B cell (primary cell): ENCODE measurements around the gene MAB21L4. TPM values are rescaled to one million over a fixed set of nuclear protein-coding genes. Genes with fewer than 3 reads are reported as not detected.

Source experiments
- ATAC-seq: fragments of 200-7000 bp; cut with Tn5 transposase; one replicate; pipeline ENCODE4 v1.10.0; 2021; ENCODE audit warnings: low read depth, mild to moderate bottlenecking, moderate number of reproducible peaks, moderate library complexity
- CTCF ChIA-PET: fragments of 350-600 bp; sonication (Branson Sonifier 250); formaldehyde crosslinking; loops from one replicate; lab custom pipeline; 2021; ENCODE audit warnings: antibody characterized with exemption, inconsistent platforms; lab: Charles Lee
- POLR2A ChIA-PET: fragments of 350-600 bp; sonication (Branson Sonifier 250); formaldehyde crosslinking; loops from one replicate; lab custom pipeline; 2021; ENCODE audit warnings: antibody characterized with exemption; lab: Charles Lee
- DNase-seq: peaks from one replicate; pipeline ENCODE4 v3.0.0; 2013
- H2AFZ ChIP-seq: 2 replicates; pipeline ENCODE4 v1.6.1; 2012; ENCODE audit warnings: mild to moderate bottlenecking, low read depth, low read length; ENCODE audit not compliant: insufficient read depth, poor library complexity, severe bottlenecking
- H3K27ac ChIP-seq, 2 donors: 1 replicate in 1 of 2; 2 replicates in 1 of 2; pipeline ENCODE4 v1.5.1; 2012 to 2013; ENCODE audit warnings: low read length in 2 of 2, mild to moderate bottlenecking in 2 of 2, moderate library complexity in 1 of 2
- H3K27me3 ChIP-seq, 4 experiments: fragments of 200-600 bp in 1 of 4; sonication (generic) in 1 of 4; replicated peaks in 1 of 4; 1 replicate in 2 of 4; 2 replicates in 2 of 4; pipeline versions ENCODE4 v1.6.1 to v1.7.0; 2013 to 2016; ENCODE audit warnings: low read length in 3 of 4, mild to moderate bottlenecking in 2 of 4, mixed read lengths in 1 of 4, moderate library complexity in 1 of 4; ENCODE audit not compliant: insufficient read depth in 4 of 4, control insufficient read depth in 3 of 4; ENCODE audit errors: control extremely low read depth in 1 of 4
- H3K36me3 ChIP-seq, 2 experiments: replicated peaks in 1 of 2; 1 replicate in 1 of 2; 2 replicates in 1 of 2; pipeline versions ENCODE4 v1.6.1 to v1.7.1; 2013; ENCODE audit warnings: low read length in 1 of 2; ENCODE audit not compliant: insufficient read depth in 2 of 2, control insufficient read depth in 1 of 2; ENCODE audit errors: control extremely low read depth in 1 of 2, extremely low read depth in 1 of 2
- H3K4me1 ChIP-seq, 2 donors: fragments of 200-600 bp in 1 of 2; sonication (generic) in 1 of 2; 1 replicate in 1 of 2; 2 replicates in 1 of 2; pipeline versions ENCODE4 v1.5.1 to v1.6.1; 2013 to 2017; ENCODE audit warnings: low read length in 2 of 2; ENCODE audit not compliant: control insufficient read depth in 2 of 2, insufficient read depth in 2 of 2
- H3K4me2 ChIP-seq: replicated peaks from 2 replicates; pipeline ENCODE3; 2012; ENCODE audit warnings: mild to moderate bottlenecking, low read depth, low read length; ENCODE audit not compliant: poor library complexity, severe bottlenecking
- H3K4me3 ChIP-seq, 5 experiments: fragments of 200-600 bp in 1 of 5; sonication (generic) in 1 of 5; 1 replicate in 3 of 5; 2 replicates in 2 of 5; pipeline versions ENCODE4 v1.5.1 to v1.7.0; 2011 to 2016; ENCODE audit warnings: low read length in 4 of 5, mild to moderate bottlenecking in 4 of 5, low read depth in 2 of 5, control low read depth in 1 of 5, moderate library complexity in 1 of 5; ENCODE audit not compliant: insufficient read depth in 1 of 5; ENCODE audit errors: control extremely low read depth in 1 of 5, extremely low read depth in 1 of 5
- H3K79me2 ChIP-seq: fragments of 200-600 bp; sonication (generic); one replicate; pipeline ENCODE4 v1.6.0; 2016; ENCODE audit warnings: low read length; ENCODE audit not compliant: control insufficient read depth, insufficient read depth
- H3K9ac ChIP-seq: fragments of 200-600 bp; sonication (generic); 2 replicates; pipeline ENCODE4 v1.6.1; 2017; ENCODE audit warnings: mild to moderate bottlenecking, low read length, moderate library complexity
- H3K9me3 ChIP-seq, 3 donors: one replicate each; pipeline versions ENCODE4 v1.6.1 to v1.7.1; 2013; ENCODE audit warnings: low read length in 2 of 3; ENCODE audit not compliant: control insufficient read depth in 2 of 3, insufficient read depth in 1 of 3; ENCODE audit errors: control extremely low read depth in 1 of 3
- H4K20me1 ChIP-seq: 2 replicates; pipeline ENCODE4 v1.6.0; 2012; ENCODE audit warnings: mild to moderate bottlenecking, low read length; ENCODE audit not compliant: insufficient read depth, control insufficient read depth, poor library complexity, severe bottlenecking
- H3K27ac Mint-ChIP-seq: one replicate; pipeline ENCODE4 v1.8.0; 2021; ENCODE audit warnings: mixed read lengths
- H3K27me3 Mint-ChIP-seq: one replicate; pipeline ENCODE4 v1.8.0; 2021; ENCODE audit warnings: mixed read lengths
- H3K4me1 Mint-ChIP-seq: one replicate; pipeline ENCODE4 v1.8.0; 2021; ENCODE audit warnings: mixed read lengths
- H3K4me3 Mint-ChIP-seq: one replicate; pipeline ENCODE4 v1.8.0; 2021; ENCODE audit warnings: mixed read lengths
- H3K9me3 Mint-ChIP-seq: one replicate; pipeline ENCODE4 v1.8.0; 2022; ENCODE audit warnings: mixed read lengths; ENCODE audit not compliant: insufficient read depth
- EZH2 ChIP-seq: IDR thresholded peaks from 2 replicates; pipeline ENCODE4 v1.6.1; 2012; ENCODE audit warnings: borderline replicate concordance, low read depth, mild to moderate bottlenecking, moderate library complexity, low read length; ENCODE audit not compliant: insufficient read depth, poor library complexity, severe bottlenecking
- WGBS: methylation state at CpG from one replicate; pipeline ENCODE4 v1.1.5; 2013; ENCODE audit warnings: missing lambda C conversion rate; ENCODE audit not compliant: insufficient coverage; 5-methylcytosine and 5-hydroxymethylcytosine counted together
- intact Hi-C: fragments of 100-400 bp; cut with micrococcal nuclease; formaldehyde crosslinking; loops from one replicate; pipeline ENCODE4 v1.10.0; 2022
- polyA minus RNA-seq: library from RNA; depleted of rRNA, polyadenylated mRNA; stranded (reverse); fragments of >200 nt; gene quantifications from 2 replicates; pipeline ENCODE4 v1.2.3, GENCODE V29; 2012
- polyA plus RNA-seq: library from polyadenylated mRNA; depleted of rRNA; stranded (reverse); fragments of >200 nt; gene quantifications from 2 replicates; pipeline ENCODE4 v1.2.3, GENCODE V29; 2012
- total RNA-seq, 2 donors: library from RNA; stranded (reverse); fragments of 120-200 nt in 1 of 2; gene quantifications; 1 replicate in 1 of 2; 2 replicates in 1 of 2; pipeline versions ENCODE4 v1.2.3 to v1.2.4, GENCODE V29; 2013 to 2022
- TF ChIP-seq, protein P1 (sequence below): fragments of 200-600 bp; IDR thresholded peaks from one replicate; pipeline ENCODE4 v1.8.0; 2022; ENCODE audit warnings: antibody characterized with exemption, mild to moderate bottlenecking

Gene MAB21L4
- total RNA-seq, result not detected in 2 replicates
- total RNA-seq (2013), result not detected
- polyA plus RNA-seq, result not detected in 2 replicates
- polyA minus RNA-seq, result not detected in 2 replicates

- Histone ChIP-seq H3K27ac (no peak within 1 kb of the TSS), H2AFZ (no peak within 1 kb of the TSS), H3K4me2 (no peak within 1 kb of the TSS), H3K79me2 (no peaks in the 10 kb centered on the region), H3K4me3 (no peak within 1 kb of the TSS), H3K4me1 (peaks cover 0 to 8% of the 10 kb centered on the region in 2 donors), H3K9me3 (no peaks in the 10 kb centered on the region), H3K27me3 (no peaks in the 10 kb centered on the region), H4K20me1 (no peaks in the 10 kb centered on the region), H3K36me3 (no peaks in the 10 kb centered on the region), H3K9ac (no peak within 1 kb of the TSS)
- ChIA-PET CTCF (no interaction called here), POLR2A (no interaction called here)
- Mint-ChIP-seq H3K27me3 (peaks cover 3% of the 10 kb centered on the region), H3K4me3 (no peak within 1 kb of the TSS), H3K4me1 (no peaks in the 10 kb centered on the region), H3K27ac (no peak within 1 kb of the TSS), H3K9me3 (no peaks in the 10 kb centered on the region)
- intact Hi-C loops, result no loop called here
- no peak for ATAC-seq
- TF ChIP-seq, protein P1, sequence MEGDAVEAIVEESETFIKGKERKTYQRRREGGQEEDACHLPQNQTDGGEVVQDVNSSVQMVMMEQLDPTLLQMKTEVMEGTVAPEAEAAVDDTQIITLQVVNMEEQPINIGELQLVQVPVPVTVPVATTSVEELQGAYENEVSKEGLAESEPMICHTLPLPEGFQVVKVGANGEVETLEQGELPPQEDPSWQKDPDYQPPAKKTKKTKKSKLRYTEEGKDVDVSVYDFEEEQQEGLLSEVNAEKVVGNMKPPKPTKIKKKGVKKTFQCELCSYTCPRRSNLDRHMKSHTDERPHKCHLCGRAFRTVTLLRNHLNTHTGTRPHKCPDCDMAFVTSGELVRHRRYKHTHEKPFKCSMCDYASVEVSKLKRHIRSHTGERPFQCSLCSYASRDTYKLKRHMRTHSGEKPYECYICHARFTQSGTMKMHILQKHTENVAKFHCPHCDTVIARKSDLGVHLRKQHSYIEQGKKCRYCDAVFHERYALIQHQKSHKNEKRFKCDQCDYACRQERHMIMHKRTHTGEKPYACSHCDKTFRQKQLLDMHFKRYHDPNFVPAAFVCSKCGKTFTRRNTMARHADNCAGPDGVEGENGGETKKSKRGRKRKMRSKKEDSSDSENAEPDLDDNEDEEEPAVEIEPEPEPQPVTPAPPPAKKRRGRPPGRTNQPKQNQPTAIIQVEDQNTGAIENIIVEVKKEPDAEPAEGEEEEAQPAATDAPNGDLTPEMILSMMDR, result no peak
- no peak for TF ChIP-seq EZH2
- DNase-seq, result no peak
- WGBS, result 87% methylated on average over 22 of the region's 24 CpGs
These were observed at the start of gene MAB21L4 for GRCh38 chr2:240895656-240896388. Gene MAB21L4 (minus strand): TSS chr2:240896156. CDS start chr2:240895997, 159 bp downstream.

DNA sequence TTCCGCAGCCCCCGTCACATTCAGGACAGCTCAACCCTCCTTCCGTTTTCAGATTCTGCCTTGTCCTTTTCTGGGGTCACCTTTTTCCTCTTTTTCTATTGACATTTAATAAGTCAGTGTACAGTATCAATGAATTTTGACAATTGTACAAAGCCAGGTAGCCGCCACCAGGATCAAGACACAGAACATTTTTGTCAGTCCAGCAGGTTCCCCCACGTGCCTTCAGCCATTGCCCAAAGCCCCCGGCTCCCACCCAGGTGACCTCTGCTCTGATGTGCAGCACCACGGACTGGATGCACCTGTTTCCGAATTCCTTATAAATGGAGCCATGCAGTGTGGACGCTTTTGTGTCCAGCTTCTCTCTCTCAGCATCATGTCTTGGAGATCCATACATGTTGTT lies 40.1 kb upstream of the MAB21L4 start:
- H3K79me2 ChIP-seq, result no peaks in the 10 kb centered on the region
- 95% methylated on average over 8 of the region's 9 CpGs for WGBS
- peaks cover 0 to 2% (median 0%) of the 10 kb centered on the region in 4 experiments for H3K27me3 ChIP-seq
- intact Hi-C loops, result no loop called here
- ATAC-seq (no peak), DNase-seq (no peak)
- no peaks in the 10 kb centered on the region for H3K36me3 ChIP-seq
- H3K9ac ChIP-seq, result no peak overlapping the region
- no peak overlapping the region for H2AFZ ChIP-seq
- no peak overlapping the region for H3K27ac ChIP-seq
- peaks cover 21% of the 10 kb centered on the region for H3K27me3 Mint-ChIP-seq
- no peak overlapping the region for H3K4me3 ChIP-seq
- TF ChIP-seq, protein P1, result no peak
- TF ChIP-seq EZH2, result no peak
- ChIA-PET POLR2A (no interaction called here), CTCF (no interaction called here)
- H3K9me3 Mint-ChIP-seq, result peaks cover 12% of the 10 kb centered on the region
- H3K4me1 ChIP-seq, result no peaks in the 10 kb centered on the region
- H3K4me3 Mint-ChIP-seq, result no peak overlapping the region
- no peaks in the 10 kb centered on the region for H4K20me1 ChIP-seq
- no peaks in the 10 kb centered on the region for H3K4me1 Mint-ChIP-seq
- H3K4me2 ChIP-seq, result no peak overlapping the region
- H3K9me3 ChIP-seq, result peaks cover 0 to 12% (median 0%) of the 10 kb centered on the region in 3 donors
- H3K27ac Mint-ChIP-seq, result no peak overlapping the region
